Mesendoderm (in vitro differentiated cells): ENCODE results near the gene ATOH1.

Experiments used
- DNase-seq: peaks from one replicate; pipeline ENCODE4 v3.0.0; 2013
- H2AK5ac ChIP-seq: 2 replicates; pipeline ENCODE4 v1.6.1; 2013; ENCODE audit warnings: low read length, inconsistent platforms
- H2BK120ac ChIP-seq: 2 replicates; pipeline ENCODE4 v1.6.1; 2013; ENCODE audit warnings: low read depth, mild to moderate bottlenecking, low read length, moderate library complexity, mixed read lengths
- H2BK15ac ChIP-seq: replicated peaks from 2 replicates; pipeline ENCODE4 v1.6.1; 2013; ENCODE audit warnings: low read depth, mild to moderate bottlenecking, moderate library complexity
- H2BK5ac ChIP-seq: 2 replicates; pipeline ENCODE4 v1.6.1; 2013; ENCODE audit warnings: low read length, inconsistent platforms
- H3K18ac ChIP-seq: 2 replicates; pipeline ENCODE4 v1.6.1; 2013; ENCODE audit warnings: mild to moderate bottlenecking, low read length, mixed read lengths
- H3K23ac ChIP-seq: one replicate; pipeline ENCODE4 v1.6.1; 2013; ENCODE audit warnings: low read length
- H3K27ac ChIP-seq: 2 replicates; pipeline ENCODE4 v1.5.1; 2013; ENCODE audit warnings: low read depth, mild to moderate bottlenecking, inconsistent platforms, low read length, moderate library complexity
- H3K27me3 ChIP-seq: 2 replicates; pipeline ENCODE4 v1.6.1; 2013; ENCODE audit warnings: low read length, control low read depth, mild to moderate bottlenecking, inconsistent platforms; ENCODE audit not compliant: insufficient read depth, poor library complexity
- H3K36me3 ChIP-seq: 2 replicates; pipeline ENCODE4 v1.6.1; 2013; ENCODE audit warnings: low read length, inconsistent platforms; ENCODE audit not compliant: control insufficient read depth, insufficient read depth
- H3K4ac ChIP-seq: one replicate; pipeline ENCODE4 v1.6.1; 2013; ENCODE audit warnings: low read depth, mild to moderate bottlenecking, low read length, moderate library complexity
- H3K4me1 ChIP-seq: 2 replicates; pipeline ENCODE4 v1.6.1; 2013; ENCODE audit warnings: low read depth, low read length, inconsistent platforms; ENCODE audit not compliant: control insufficient read depth
- H3K4me2 ChIP-seq: 2 replicates; pipeline ENCODE4 v1.6.1; 2013; ENCODE audit warnings: low read length
- H3K4me3 ChIP-seq: 2 replicates; pipeline ENCODE4 v1.5.1; 2013; ENCODE audit warnings: mild to moderate bottlenecking, low read length
- H3K56ac ChIP-seq: one replicate; pipeline ENCODE4 v1.6.1; 2013; ENCODE audit warnings: low read length
- H3K79me1 ChIP-seq: 2 replicates; pipeline ENCODE4 v1.6.1; 2013; ENCODE audit warnings: low read length, inconsistent platforms
- H3K79me2 ChIP-seq: 2 replicates; pipeline ENCODE4 v1.6.1; 2013; ENCODE audit warnings: mild to moderate bottlenecking, low read length; ENCODE audit not compliant: control insufficient read depth, insufficient read depth
- H3K9ac ChIP-seq: 2 replicates; pipeline ENCODE4 v1.6.1; 2013; ENCODE audit warnings: low read length, inconsistent platforms
- H4K5ac ChIP-seq: one replicate; pipeline ENCODE4 v1.6.1; 2013; ENCODE audit warnings: low read length
- H4K8ac ChIP-seq: one replicate; pipeline ENCODE4 v1.6.1; 2013; ENCODE audit warnings: low read depth, mild to moderate bottlenecking, control low read depth, low read length, moderate library complexity
- WGBS: extraction: QIAGEN DNeasy Blood & Tissue Kit; methylation state at CpG from one replicate; pipeline ENCODE4 v1.1.7; 2013; ENCODE audit warnings: low lambda C conversion rate, missing lambda C conversion rate; ENCODE audit not compliant: insufficient coverage; ENCODE audit errors: extremely low coverage; 5-methylcytosine and 5-hydroxymethylcytosine counted together

Gene ATOH1

GRCh38 chr4:93842601-93843252 is 14.2 kb downstream of the ATOH1 start:
- Histone ChIP-seq H3K23ac (no peak overlapping the region), H2BK5ac (no peak overlapping the region), H3K27ac (no peak overlapping the region), H4K5ac (no peak overlapping the region), H3K56ac (no peak overlapping the region), H4K8ac (no peak overlapping the region), H3K18ac (no peak overlapping the region), H3K27me3 (peaks cover 10% of the 10 kb centered on the region), H3K79me2 (no peaks in the 10 kb centered on the region), H3K79me1 (no peaks in the 10 kb centered on the region), H3K4me1 (no peaks in the 10 kb centered on the region), H3K4me3 (no peak overlapping the region), H3K36me3 (no peaks in the 10 kb centered on the region), H3K4ac (no peak overlapping the region), H2BK15ac (no peak overlapping the region), H2BK120ac (no peak overlapping the region), H2AK5ac (no peak overlapping the region), H3K4me2 (no peak overlapping the region), H3K9ac (no peak overlapping the region)
- no peak for DNase-seq
- WGBS: no CpG with 5 or more reads among the region's 2 CpGs

- H3K56ac ChIP-seq: no peak overlapping the region
Measured at GRCh38 chr4:93843772-93844171, 15.2 kb downstream of the ATOH1 start.

GRCh38 chr4:93852680-93853079 is 24.1 kb downstream of the ATOH1 start:
- no peak overlapping the region for H2BK15ac ChIP-seq
- no peak overlapping the region for H4K5ac ChIP-seq
- H3K79me1 ChIP-seq: no peaks in the 10 kb centered on the region
- no peak overlapping the region for H3K9ac ChIP-seq
- no peak overlapping the region for H3K56ac ChIP-seq
- no peak overlapping the region for H3K27ac ChIP-seq
- no peak overlapping the region for H2BK5ac ChIP-seq
- no peak overlapping the region for H3K23ac ChIP-seq
- no CpG with 5 or more reads among the region's 3 CpGs for WGBS
- H3K18ac ChIP-seq: no peak overlapping the region
- no peak overlapping the region for H3K4me3 ChIP-seq
- DNase-seq: no peak
- no peaks in the 10 kb centered on the region for H3K36me3 ChIP-seq
- H3K4me2 ChIP-seq: no peak overlapping the region
- no peak overlapping the region for H4K8ac ChIP-seq
- H3K27me3 ChIP-seq: no peaks in the 10 kb centered on the region
- H2BK120ac ChIP-seq: no peak overlapping the region
- no peaks in the 10 kb centered on the region for H3K79me2 ChIP-seq
- H3K4ac ChIP-seq: no peak overlapping the region
- H3K4me1 ChIP-seq: peaks cover 3% of the 10 kb centered on the region
- no peak overlapping the region for H2AK5ac ChIP-seq

More at GRCh38 chr4:93843772-93844171, 15.2 kb downstream of the ATOH1 start:
- Histone ChIP-seq H3K4me2 (no peak overlapping the region), H2AK5ac (no peak overlapping the region), H3K4me3 (no peak overlapping the region), H3K27me3 (peaks cover 10% of the 10 kb centered on the region), H2BK5ac (no peak overlapping the region), H2BK15ac (no peak overlapping the region), H3K23ac (no peak overlapping the region), H3K36me3 (no peaks in the 10 kb centered on the region), H3K27ac (no peak overlapping the region), H3K4me1 (no peaks in the 10 kb centered on the region), H2BK120ac (no peak overlapping the region), H4K8ac (no peak overlapping the region), H3K79me1 (no peaks in the 10 kb centered on the region), H4K5ac (no peak overlapping the region), H3K18ac (no peak overlapping the region), H3K4ac (no peak overlapping the region), H3K9ac (no peak overlapping the region), H3K79me2 (no peaks in the 10 kb centered on the region)
- DNase-seq: no peak

- H4K5ac ChIP-seq: no peak overlapping the region
- H3K27me3 ChIP-seq: no peaks in the 10 kb centered on the region
- H2BK15ac ChIP-seq: no peak overlapping the region
- H3K4me1 ChIP-seq: peaks cover 3% of the 10 kb centered on the region
- H3K23ac ChIP-seq: no peak overlapping the region
- H3K79me2 ChIP-seq: no peaks in the 10 kb centered on the region
- H4K8ac ChIP-seq: no peak overlapping the region
- H3K4me2 ChIP-seq: no peak overlapping the region
- no CpG with 5 or more reads among the region's 1 CpG for WGBS
- DNase-seq: no peak
- H2BK5ac ChIP-seq: no peak overlapping the region
- H2AK5ac ChIP-seq: no peak overlapping the region
- no peak overlapping the region for H3K4me3 ChIP-seq
- H3K27ac ChIP-seq: no peak overlapping the region
- no peak overlapping the region for H3K56ac ChIP-seq
- no peaks in the 10 kb centered on the region for H3K79me1 ChIP-seq
- no peak overlapping the region for H3K18ac ChIP-seq
- H2BK120ac ChIP-seq: no peak overlapping the region
- H3K36me3 ChIP-seq: no peaks in the 10 kb centered on the region
- no peak overlapping the region for H3K9ac ChIP-seq
- no peak overlapping the region for H3K4ac ChIP-seq
Measured at GRCh38 chr4:93855926-93856325, 27.4 kb downstream of the ATOH1 start.

GRCh38 chr4:93865650-93866049 is 37.1 kb downstream of the ATOH1 start:
- Histone ChIP-seq H4K5ac (no peak overlapping the region), H3K56ac (no peak overlapping the region), H2AK5ac (no peak overlapping the region), H3K79me2 (no peaks in the 10 kb centered on the region), H4K8ac (no peak overlapping the region), H2BK5ac (no peak overlapping the region), H2BK15ac (no peak overlapping the region), H3K4ac (no peak overlapping the region), H3K36me3 (no peaks in the 10 kb centered on the region), H3K4me1 (no peaks in the 10 kb centered on the region), H3K23ac (no peak overlapping the region), H3K4me2 (no peak overlapping the region), H3K18ac (no peak overlapping the region), H3K27ac (no peak overlapping the region), H3K27me3 (no peaks in the 10 kb centered on the region), H3K9ac (no peak overlapping the region), H3K4me3 (no peak overlapping the region), H2BK120ac (no peak overlapping the region), H3K79me1 (no peaks in the 10 kb centered on the region)
- WGBS: no CpG with 5 or more reads among the region's 2 CpGs
- no peak for DNase-seq

- no peaks in the 10 kb centered on the region for H3K36me3 ChIP-seq
- H3K4me3 ChIP-seq: no peak overlapping the region
- H3K79me1 ChIP-seq: no peaks in the 10 kb centered on the region
- no peak overlapping the region for H3K27ac ChIP-seq
- no peak for DNase-seq
- no peak overlapping the region for H2AK5ac ChIP-seq
- H3K27me3 ChIP-seq: no peaks in the 10 kb centered on the region
- no peak overlapping the region for H2BK120ac ChIP-seq
- no peaks in the 10 kb centered on the region for H3K4me1 ChIP-seq
- WGBS: no CpG with 5 or more reads among the region's 7 CpGs
- no peak overlapping the region for H3K18ac ChIP-seq
- no peak overlapping the region for H4K8ac ChIP-seq
- H2BK5ac ChIP-seq: no peak overlapping the region
- no peak overlapping the region for H3K23ac ChIP-seq
- no peak overlapping the region for H3K56ac ChIP-seq
- no peak overlapping the region for H3K9ac ChIP-seq
- H2BK15ac ChIP-seq: no peak overlapping the region
- H4K5ac ChIP-seq: no peak overlapping the region
- no peak overlapping the region for H3K4me2 ChIP-seq
- no peaks in the 10 kb centered on the region for H3K79me2 ChIP-seq
- H3K4ac ChIP-seq: no peak overlapping the region
Measured at GRCh38 chr4:93867416-93868001, 39.0 kb downstream of the ATOH1 start.
